ENCODE data around the gene JAML. TPM values are rescaled to one million over a fixed set of nuclear protein-coding genes. Genes with fewer than 3 reads are reported as not detected.

Gene JAML
- total RNA-seq, 1 donor from 2014 or later, result not detected

DNA sequence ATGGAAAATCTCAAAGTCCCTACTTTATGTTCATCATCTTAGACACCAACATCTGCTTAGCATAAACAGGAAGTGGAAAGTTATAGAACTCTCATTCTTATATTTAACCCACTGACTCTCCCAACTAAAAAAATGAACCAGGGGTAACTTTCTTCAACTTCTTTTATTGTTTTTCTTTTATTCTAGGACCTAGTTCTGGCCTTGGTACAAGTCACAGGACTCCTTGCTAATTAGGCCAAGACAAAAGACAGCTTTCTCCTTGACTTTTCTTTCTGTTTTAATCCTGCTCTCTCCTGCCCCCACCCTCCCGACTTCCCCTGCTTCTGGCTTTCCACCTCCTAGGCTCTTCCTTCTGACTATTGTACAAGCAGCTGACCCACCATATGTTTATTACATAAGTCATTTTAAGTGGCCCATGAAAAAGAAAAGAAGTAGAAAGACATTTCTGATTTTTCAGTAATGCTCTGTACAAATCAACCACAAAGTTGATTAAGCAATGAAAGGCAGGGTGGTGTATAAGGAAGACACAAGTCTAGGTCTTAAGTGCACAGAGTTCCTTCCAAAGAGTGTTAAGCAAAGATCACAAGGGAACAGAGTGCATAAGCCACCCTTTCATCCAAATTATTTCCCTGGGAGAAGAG is 18.3 kb downstream of the JAML start:
- no peak for DNase-seq (ENCODE audit: low spot score in 2 of 2)
- no peaks in the 10 kb centered on the region for H3K4me1 ChIP-seq
- no peak overlapping the region for H3K27ac ChIP-seq
- no peaks in the 10 kb centered on the region for H3K9me3 ChIP-seq
- H3K27me3 ChIP-seq, result no peaks in the 10 kb centered on the region
- H3K36me3 ChIP-seq, result no peaks in the 10 kb centered on the region
- no peak for TF ChIP-seq CTCF (IDR thresholded peaks at IDR 0.05)
- no peak overlapping the region for H3K4me3 ChIP-seq
- intact Hi-C loops (cut with DNase I), result no loop called here

- Histone ChIP-seq H3K36me3 (no peaks in the 10 kb centered on the region), H3K4me3 (no peak overlapping the region), H3K9me3 (no peaks in the 10 kb centered on the region), H3K27me3 (no peaks in the 10 kb centered on the region), H3K4me1 (no peaks in the 10 kb centered on the region), H3K27ac (no peak overlapping the region)
- no peak for DNase-seq (ENCODE audit: low spot score in 2 of 2)
- no peak for TF ChIP-seq CTCF (IDR thresholded peaks at IDR 0.05)
- intact Hi-C loops (cut with DNase I), result no loop called here
Measured at GRCh38 chr11:118205606-118206378, 19.0 kb downstream of the JAML start.

DNA sequence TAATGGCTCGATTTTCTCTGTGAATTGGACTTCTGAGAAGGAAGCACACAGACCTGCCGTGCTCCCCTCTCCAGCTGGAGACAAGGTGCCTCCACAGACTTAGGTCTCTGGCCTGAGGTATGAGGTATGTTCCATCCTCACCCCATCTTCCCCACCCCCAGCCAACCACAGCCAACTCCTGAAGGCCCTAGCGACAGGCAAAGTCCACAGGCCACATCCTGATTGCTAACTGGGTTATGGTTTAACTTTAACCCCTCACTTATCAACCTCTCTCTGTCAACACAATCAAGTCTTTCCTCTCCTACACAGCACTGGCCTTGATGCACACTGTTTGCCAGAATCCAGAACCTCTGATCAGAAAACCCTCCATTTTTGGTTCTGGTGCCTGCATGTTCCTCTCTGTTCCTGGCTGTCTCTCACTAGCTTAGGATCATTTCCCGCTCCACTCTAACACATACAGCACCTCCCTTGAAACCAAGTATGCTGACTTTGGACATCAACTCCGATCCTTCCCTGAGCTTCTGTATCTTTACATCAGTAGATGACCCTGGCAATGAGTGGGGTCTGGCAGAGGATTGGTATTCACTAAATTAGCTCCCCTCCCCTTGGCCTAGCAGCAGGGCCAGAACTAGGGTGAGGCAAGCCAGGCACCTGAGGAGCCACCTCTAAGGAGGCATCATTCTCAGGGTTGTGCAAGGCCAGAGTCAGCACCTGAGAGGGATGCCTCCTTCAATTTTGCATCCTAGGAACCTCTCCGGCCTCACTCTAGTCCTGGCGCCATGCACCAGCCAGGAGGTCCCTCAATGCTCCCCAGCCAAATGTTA is 22.0 kb downstream of the JAML start:
- H3K27ac ChIP-seq, result no peak overlapping the region
- peak in 1 of 2 donors; percentile 44 for DNase-seq (ENCODE audit: low spot score in 2 of 2)
- H3K4me3 ChIP-seq, result no peak overlapping the region
- intact Hi-C loops (cut with DNase I), result no loop called here
- no peak for TF ChIP-seq CTCF (IDR thresholded peaks at IDR 0.05)
- H3K4me1 ChIP-seq, result no peaks in the 10 kb centered on the region
- H3K36me3 ChIP-seq, result no peaks in the 10 kb centered on the region
- H3K9me3 ChIP-seq, result no peaks in the 10 kb centered on the region
- no peaks in the 10 kb centered on the region for H3K27me3 ChIP-seq

DNA sequence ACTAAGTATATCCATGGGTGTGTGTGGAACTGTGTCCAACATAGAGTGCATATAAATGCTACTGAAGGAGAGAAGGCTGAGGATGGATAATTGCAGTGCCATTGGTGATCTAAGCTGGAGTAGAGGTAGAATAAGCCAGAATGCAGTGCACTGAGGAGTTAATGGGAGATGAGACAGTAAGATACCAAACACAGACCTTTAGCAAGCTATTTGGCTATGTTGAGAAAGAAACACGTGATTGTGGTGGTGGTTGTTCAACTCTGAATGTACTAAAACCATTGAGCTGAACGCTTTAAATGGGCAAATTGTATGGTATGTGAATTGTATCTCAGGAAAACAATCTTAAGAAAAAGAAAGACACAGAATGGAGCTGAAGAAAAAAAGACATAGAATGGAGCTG is 22.8 kb downstream of the JAML start:
- TF ChIP-seq CTCF (IDR thresholded peaks at IDR 0.05), result no peak
- H3K9me3 ChIP-seq, result no peaks in the 10 kb centered on the region
- H3K4me3 ChIP-seq, result no peak overlapping the region
- no peaks in the 10 kb centered on the region for H3K36me3 ChIP-seq
- H3K27ac ChIP-seq, result no peak overlapping the region
- intact Hi-C loops (cut with DNase I), result no loop called here
- no peaks in the 10 kb centered on the region for H3K27me3 ChIP-seq
- DNase-seq (ENCODE audit: low spot score in 2 of 2), result no peak
- H3K4me1 ChIP-seq, result no peaks in the 10 kb centered on the region

- no peak overlapping the region for H3K4me3 ChIP-seq
- TF ChIP-seq CTCF (IDR thresholded peaks at IDR 0.05), result no peak
- H3K9me3 ChIP-seq, result no peaks in the 10 kb centered on the region
- intact Hi-C loops (cut with DNase I), result no loop called here
- no peak for DNase-seq (ENCODE audit: low spot score in 2 of 2)
- no peak overlapping the region for H3K27ac ChIP-seq
- H3K4me1 ChIP-seq, result no peaks in the 10 kb centered on the region
- no peaks in the 10 kb centered on the region for H3K27me3 ChIP-seq
- no peaks in the 10 kb centered on the region for H3K36me3 ChIP-seq
Measured at GRCh38 chr11:118200901-118201680, 23.7 kb downstream of the JAML start.

Measured in ascending aorta (tissue), 2 donors.